ENCODE data around the gene ERC2.

DNA sequence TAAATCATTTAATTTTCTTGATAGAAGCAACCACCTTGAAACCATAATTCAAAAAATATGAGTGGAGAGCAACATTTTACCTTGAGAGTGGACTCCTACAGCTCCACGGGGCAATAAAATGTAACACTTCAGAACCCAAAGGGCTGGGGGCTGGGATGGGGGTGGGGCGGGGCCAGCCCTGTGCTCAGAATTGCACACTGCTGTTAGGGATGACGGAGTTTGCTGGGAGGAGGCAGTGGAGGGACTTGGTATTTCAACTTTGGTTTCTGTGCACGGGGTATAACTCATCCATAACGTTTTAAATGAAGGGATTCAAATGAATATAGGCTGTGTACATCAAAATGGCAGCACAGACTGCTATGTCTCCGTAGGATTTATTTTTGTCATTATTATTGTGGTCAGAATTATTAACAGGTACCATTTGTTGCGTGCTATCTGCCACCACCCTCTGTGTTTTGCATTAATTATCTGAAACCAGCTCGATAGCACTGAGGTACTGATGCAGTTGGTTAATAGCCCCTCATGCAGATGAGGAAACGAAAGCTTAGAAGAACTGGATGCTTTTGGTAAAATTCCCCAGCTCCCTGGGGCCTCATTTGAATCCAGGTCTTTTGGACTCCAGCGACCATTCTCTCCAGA, 951.8 kb downstream of the ERC2 start:
- TF ChIP-seq, protein P1, sequence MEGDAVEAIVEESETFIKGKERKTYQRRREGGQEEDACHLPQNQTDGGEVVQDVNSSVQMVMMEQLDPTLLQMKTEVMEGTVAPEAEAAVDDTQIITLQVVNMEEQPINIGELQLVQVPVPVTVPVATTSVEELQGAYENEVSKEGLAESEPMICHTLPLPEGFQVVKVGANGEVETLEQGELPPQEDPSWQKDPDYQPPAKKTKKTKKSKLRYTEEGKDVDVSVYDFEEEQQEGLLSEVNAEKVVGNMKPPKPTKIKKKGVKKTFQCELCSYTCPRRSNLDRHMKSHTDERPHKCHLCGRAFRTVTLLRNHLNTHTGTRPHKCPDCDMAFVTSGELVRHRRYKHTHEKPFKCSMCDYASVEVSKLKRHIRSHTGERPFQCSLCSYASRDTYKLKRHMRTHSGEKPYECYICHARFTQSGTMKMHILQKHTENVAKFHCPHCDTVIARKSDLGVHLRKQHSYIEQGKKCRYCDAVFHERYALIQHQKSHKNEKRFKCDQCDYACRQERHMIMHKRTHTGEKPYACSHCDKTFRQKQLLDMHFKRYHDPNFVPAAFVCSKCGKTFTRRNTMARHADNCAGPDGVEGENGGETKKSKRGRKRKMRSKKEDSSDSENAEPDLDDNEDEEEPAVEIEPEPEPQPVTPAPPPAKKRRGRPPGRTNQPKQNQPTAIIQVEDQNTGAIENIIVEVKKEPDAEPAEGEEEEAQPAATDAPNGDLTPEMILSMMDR (conservative IDR thresholded peaks at IDR 0.05; ENCODE audit: low read length) = no peak
- no peak for TF ChIP-seq EZH2phosphoT487 (IDR thresholded peaks at IDR 0.05; ENCODE audit: borderline replicate concordance)
